ENCODE results near the gene PAPSS2.

The PAPSS2 gene

DNA sequence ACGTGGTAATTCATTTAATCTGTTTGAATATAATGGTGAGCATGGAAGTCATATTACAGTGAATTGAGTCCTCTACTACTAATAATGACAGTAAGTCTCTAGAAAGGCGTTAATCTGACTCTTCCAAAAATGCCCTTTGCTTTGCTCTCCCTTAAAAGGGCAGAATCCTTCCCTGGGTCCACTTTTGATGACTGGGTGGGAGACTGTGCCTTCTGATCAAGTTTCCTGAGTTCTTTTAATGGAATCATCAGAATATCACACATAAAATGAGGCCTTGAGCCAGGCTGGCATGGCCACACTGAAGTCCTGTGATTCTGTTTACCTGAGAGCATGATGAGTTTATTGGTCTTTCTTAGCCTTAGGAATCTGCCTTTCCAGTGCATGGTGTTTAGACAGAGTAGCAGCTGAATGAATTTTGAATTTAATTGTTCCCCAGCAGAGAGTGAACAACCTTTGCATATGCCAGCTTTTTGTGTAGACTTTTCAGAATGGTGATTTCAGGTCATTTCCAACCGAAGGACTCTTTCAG lies 33.3 kb downstream of the PAPSS2 start:
- DNase-seq (ENCODE audit: low read depth) = no peak

DNA sequence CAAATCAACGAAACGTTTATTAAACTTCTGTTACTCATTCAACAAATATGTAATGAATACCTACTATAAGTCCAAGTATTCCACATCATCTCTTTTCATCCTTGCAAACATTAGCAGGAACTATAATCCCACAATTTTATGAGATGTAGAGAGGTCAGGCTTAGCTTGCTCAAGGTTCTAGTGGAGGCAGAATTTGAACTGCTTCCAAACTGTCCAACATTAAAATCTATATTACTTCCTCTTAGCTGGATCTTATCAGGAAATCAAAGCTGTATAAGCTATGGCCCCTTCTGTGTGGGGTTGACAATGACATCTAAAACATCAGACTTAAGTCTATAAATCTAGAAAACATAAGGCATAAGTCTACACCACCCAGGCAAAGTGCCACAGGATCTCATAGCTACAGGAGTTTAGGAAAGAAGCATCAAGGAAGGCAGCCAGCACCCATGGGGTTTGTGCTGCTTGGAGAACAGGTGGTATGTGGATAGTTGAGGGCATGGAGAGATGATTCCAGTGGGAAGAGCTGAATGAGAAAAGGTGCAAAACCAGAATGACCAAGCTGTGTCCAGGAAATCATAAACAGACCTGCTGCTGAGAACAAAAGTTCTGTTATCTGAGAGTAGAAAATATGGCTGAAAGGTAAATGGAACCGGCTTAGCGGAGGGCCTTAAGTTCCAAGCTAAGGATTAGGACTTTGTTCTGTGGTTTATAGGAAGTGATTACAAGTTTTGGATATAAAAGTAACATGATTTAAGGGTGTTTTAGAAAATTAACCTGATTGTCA lies 34.5 kb downstream of the PAPSS2 start:
- TF ChIP-seq, protein P1, sequence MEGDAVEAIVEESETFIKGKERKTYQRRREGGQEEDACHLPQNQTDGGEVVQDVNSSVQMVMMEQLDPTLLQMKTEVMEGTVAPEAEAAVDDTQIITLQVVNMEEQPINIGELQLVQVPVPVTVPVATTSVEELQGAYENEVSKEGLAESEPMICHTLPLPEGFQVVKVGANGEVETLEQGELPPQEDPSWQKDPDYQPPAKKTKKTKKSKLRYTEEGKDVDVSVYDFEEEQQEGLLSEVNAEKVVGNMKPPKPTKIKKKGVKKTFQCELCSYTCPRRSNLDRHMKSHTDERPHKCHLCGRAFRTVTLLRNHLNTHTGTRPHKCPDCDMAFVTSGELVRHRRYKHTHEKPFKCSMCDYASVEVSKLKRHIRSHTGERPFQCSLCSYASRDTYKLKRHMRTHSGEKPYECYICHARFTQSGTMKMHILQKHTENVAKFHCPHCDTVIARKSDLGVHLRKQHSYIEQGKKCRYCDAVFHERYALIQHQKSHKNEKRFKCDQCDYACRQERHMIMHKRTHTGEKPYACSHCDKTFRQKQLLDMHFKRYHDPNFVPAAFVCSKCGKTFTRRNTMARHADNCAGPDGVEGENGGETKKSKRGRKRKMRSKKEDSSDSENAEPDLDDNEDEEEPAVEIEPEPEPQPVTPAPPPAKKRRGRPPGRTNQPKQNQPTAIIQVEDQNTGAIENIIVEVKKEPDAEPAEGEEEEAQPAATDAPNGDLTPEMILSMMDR (IDR thresholded peaks at IDR 0.05; ENCODE audit: control insufficient read depth, extremely low read depth, insufficient read depth) = no peak
- H3K4me3 ChIP-seq (ENCODE audit: low read depth, low read length) = no peak overlapping the region
- DNase-seq (ENCODE audit: low read depth) = peak; percentile 72

More for the DNA sequence above, 33.3 kb downstream of the PAPSS2 start:
- no peak overlapping the region for H3K4me3 ChIP-seq (ENCODE audit: low read depth, low read length)
- TF ChIP-seq, protein P1 (IDR thresholded peaks at IDR 0.05; ENCODE audit: control insufficient read depth, extremely low read depth, insufficient read depth) = no peak

DNA sequence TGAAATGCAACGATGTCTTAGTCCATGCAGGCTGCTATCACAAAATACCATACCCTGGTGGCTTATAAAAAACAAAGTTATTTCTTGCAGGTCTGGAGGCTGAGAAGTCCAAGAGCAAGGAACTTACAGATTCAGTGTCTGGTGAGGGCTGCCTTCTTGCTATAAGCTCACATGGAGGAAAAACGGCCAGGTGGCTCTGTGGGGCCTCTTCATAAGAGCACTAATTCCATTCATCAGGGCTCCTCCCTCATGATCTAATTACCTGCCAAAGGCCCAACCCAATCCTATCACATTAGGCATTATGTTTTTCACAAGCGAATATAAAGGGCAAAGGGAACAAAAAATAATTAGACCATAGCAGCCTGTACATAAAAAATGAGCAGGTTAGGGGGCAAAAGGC lies 35.4 kb downstream of the PAPSS2 start:
- H3K4me3 ChIP-seq (ENCODE audit: low read depth, low read length) = no peak overlapping the region
- TF ChIP-seq, protein P1 (IDR thresholded peaks at IDR 0.05; ENCODE audit: control insufficient read depth, extremely low read depth, insufficient read depth) = no peak
- DNase-seq (ENCODE audit: low read depth) = no peak

DNA sequence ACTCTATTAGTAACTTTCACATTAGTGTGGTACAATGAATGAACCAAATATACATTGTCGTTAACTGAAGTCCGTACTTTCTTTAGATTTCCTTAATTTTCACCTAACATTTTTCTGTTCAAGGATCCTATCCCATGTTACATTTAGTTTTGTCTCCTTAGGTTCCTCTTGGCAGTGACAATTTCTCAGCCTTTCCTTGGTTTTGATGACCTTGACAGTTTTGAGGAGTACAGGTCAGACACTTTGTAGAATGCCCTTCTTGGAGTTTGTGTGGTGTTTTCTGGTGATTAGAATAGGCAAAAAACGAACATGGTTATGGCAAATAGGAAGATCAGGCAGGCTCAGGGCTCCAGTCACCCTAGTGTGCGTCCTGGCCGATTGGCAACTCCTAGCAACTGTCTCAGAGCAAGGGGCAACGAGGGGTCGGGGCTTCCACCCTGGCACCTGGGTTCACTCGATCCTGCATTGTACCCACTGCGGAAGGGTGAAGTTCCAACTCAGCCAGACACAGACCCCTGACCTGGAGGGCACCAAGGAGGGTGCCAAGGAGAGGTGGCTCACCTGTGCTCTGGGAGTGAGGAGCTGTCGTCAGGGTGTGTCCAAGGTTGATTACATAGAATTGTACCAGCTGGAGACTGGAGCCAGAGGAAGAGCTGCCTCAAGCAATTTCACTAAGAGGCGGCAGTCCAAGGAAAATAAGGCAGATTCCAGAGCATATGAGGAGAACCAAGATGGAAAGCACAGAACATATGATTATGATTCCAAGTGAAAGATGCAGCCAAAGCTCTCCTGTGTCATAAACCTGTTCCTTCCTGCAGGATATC lies 37.5 kb downstream of the PAPSS2 start:
- no peak for DNase-seq (ENCODE audit: low read depth)
- TF ChIP-seq, protein P1 (IDR thresholded peaks at IDR 0.05; ENCODE audit: control insufficient read depth, extremely low read depth, insufficient read depth) = no peak
- H3K4me3 ChIP-seq (ENCODE audit: low read depth, low read length) = no peak overlapping the region

DNA sequence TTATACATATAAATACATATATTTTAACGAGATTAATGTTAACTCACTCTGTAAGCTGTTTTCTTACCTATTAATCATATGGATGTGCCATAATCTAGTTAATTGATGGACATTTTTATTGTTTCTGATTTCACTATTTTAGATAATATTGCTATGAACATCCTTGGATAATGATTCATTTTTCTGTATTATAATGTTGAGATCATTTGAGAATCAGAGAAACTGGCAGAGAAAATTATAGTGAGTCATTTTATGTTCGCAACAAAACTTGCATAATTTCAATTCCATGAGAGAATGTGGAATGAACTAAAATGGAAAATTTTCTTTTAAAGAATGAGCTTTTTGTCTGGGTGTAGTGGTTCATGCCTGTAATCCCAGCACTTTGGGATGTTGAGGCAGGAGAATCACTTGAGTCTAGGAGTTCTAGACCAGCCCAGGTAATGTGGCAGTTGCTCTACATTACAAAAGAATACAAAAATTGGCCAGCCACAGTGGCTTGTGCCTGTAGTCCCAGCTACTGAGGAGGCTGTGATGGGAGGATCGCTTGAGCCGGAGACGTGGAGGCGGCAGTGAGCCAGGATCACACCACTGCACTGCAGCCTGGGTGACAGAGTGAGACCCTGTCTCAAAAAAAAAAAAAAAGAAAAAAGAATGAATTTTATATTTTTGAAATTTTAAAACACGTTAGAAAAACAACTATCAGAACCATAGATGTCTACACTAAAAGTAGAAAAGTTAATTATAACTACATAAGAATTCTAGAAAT lies 40.5 kb downstream of the PAPSS2 start:
- DNase-seq (ENCODE audit: low read depth) = no peak
- TF ChIP-seq, protein P1 (IDR thresholded peaks at IDR 0.05; ENCODE audit: control insufficient read depth, extremely low read depth, insufficient read depth) = no peak
- H3K4me3 ChIP-seq (ENCODE audit: low read depth, low read length) = no peak overlapping the region

- no peak for DNase-seq (ENCODE audit: low read depth)
- H3K4me3 ChIP-seq (ENCODE audit: low read depth, low read length) = no peak overlapping the region
- TF ChIP-seq, protein P1 (IDR thresholded peaks at IDR 0.05; ENCODE audit: control insufficient read depth, extremely low read depth, insufficient read depth) = no peak
Observed at GRCh38 chr10:87702260-87702972, 42.7 kb downstream of the PAPSS2 start.

All from LNCaP clone FGC (cell line).